MG63 (cell line): ENCODE measurements around the gene LRTM1. TPM values are rescaled to one million over a fixed set of nuclear protein-coding genes. Genes with fewer than 3 reads are reported as not detected.

ENCODE experiments used
- DNase-seq: peaks from one replicate; pipeline ENCODE4 v3.0.0-alpha.2; 2020
- H3K27me3 ChIP-seq: fragments of 250-450 bp; sonication (Bioruptor Pico); 2 replicates; pipeline ENCODE4 v1.5.1; 2020; ENCODE audit warnings: mild to moderate bottlenecking, moderate library complexity
- H3K36me3 ChIP-seq: fragments of 250-450 bp; sonication (Bioruptor Pico); 2 replicates; pipeline ENCODE4 v1.5.1; 2020; ENCODE audit warnings: mild to moderate bottlenecking, moderate library complexity
- H3K4me3 ChIP-seq: fragments of 250-450 bp; sonication (Bioruptor Pico); 2 replicates; pipeline ENCODE4 v1.5.1; 2020; ENCODE audit warnings: mild to moderate bottlenecking, moderate library complexity
- H3K9me3 ChIP-seq: fragments of 250-450 bp; sonication (Bioruptor Pico); 2 replicates; pipeline ENCODE4 v1.5.1; 2020; ENCODE audit warnings: mild to moderate bottlenecking, moderate library complexity
- total RNA-seq: library from RNA; depleted of rRNA; stranded (reverse); fragments of >200 nt; shearing (Covaris generic); gene quantifications from 2 replicates; pipeline ENCODE4 v1.2.3, GENCODE V29; 2014; ENCODE audit warnings: low replicate concordance

The LRTM1 gene
- total RNA-seq, 1 experiment from 2014 or later: not detected

- no peak for DNase-seq
- no peak overlapping the region for H3K4me3 ChIP-seq
- H3K27me3 ChIP-seq: no peaks in the 10 kb centered on the region
- no peaks in the 10 kb centered on the region for H3K36me3 ChIP-seq
- H3K9me3 ChIP-seq: no peaks in the 10 kb centered on the region
Observed at GRCh38 chr3:54909191-54909590, 18.7 kb downstream of the LRTM1 start.

DNA sequence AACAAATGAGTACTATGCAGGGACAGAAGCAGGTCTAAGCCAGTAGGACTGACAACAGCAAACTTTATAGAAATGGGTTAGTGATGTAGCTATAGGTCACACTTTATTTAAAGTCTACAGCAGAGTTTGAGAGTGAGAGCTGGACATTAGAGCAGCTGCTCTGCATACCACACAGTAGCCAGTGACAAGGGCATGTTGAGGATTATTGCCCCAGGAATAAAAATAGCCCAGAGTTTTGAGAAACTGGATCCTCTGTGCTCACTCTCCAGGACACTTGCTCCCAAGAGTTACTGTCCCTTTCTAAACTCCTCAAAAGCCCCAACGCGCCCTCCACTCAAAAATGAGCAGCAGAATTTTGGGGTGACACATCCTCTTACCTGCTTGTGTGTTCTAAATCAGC lies 21.1 kb downstream of the LRTM1 start:
- Histone ChIP-seq H3K4me3 (no peak overlapping the region), H3K27me3 (no peaks in the 10 kb centered on the region), H3K36me3 (no peaks in the 10 kb centered on the region), H3K9me3 (no peaks in the 10 kb centered on the region)
- no peak for DNase-seq

GRCh38 chr3:54905920-54906319 lies 21.9 kb downstream of the LRTM1 start:
- H3K36me3 ChIP-seq: no peaks in the 10 kb centered on the region
- no peaks in the 10 kb centered on the region for H3K9me3 ChIP-seq
- no peak overlapping the region for H3K4me3 ChIP-seq
- DNase-seq: no peak
- no peaks in the 10 kb centered on the region for H3K27me3 ChIP-seq

- Histone ChIP-seq H3K27me3 (no peaks in the 10 kb centered on the region), H3K9me3 (no peaks in the 10 kb centered on the region), H3K36me3 (no peaks in the 10 kb centered on the region), H3K4me3 (no peak overlapping the region)
- DNase-seq: no peak
Observed at GRCh38 chr3:54905261-54905888, 22.5 kb downstream of the LRTM1 start.

- no peak for DNase-seq
- no peaks in the 10 kb centered on the region for H3K9me3 ChIP-seq
- H3K36me3 ChIP-seq: no peaks in the 10 kb centered on the region
- no peaks in the 10 kb centered on the region for H3K27me3 ChIP-seq
- H3K4me3 ChIP-seq: no peak overlapping the region
Observed at GRCh38 chr3:54901906-54902685, 25.8 kb downstream of the LRTM1 start.

DNA sequence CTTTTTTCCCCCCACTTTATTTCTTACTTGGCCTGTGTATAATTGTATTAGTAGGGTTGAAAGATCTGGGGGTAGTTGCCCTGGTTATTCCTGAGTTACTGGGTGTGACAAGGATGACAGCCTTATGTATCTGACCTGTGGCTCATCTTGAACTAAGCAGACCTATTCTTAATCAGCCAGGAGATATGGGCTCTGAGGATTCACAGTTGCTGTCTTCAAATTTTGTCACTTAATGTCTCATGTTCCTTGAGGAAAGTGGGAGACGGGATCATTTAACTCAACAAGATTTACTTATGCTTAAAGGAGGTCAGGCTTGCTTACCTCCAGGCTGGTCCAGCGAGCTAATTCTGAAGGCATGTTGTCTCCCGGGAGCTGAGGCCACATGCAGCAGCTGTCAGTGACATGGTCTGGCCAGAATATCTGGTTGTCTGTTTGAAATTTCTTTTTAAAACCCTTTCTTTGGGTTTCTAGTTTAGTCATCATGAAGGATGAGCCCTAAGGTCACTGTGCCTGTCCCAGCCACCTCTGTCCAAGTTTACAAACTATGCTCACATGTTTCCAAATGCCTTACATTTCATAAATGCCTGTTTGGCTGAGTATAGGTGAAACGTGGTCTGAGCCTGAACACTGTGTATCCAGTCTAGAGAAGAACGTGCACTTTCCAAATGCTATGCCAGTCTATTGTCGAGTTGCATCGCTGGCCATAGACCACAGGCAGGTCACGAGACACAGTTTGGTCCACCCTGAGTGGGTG lies 26.8 kb downstream of the LRTM1 start:
- H3K36me3 ChIP-seq: no peaks in the 10 kb centered on the region
- DNase-seq: no peak
- no peak overlapping the region for H3K4me3 ChIP-seq
- no peaks in the 10 kb centered on the region for H3K27me3 ChIP-seq
- H3K9me3 ChIP-seq: no peaks in the 10 kb centered on the region

DNA sequence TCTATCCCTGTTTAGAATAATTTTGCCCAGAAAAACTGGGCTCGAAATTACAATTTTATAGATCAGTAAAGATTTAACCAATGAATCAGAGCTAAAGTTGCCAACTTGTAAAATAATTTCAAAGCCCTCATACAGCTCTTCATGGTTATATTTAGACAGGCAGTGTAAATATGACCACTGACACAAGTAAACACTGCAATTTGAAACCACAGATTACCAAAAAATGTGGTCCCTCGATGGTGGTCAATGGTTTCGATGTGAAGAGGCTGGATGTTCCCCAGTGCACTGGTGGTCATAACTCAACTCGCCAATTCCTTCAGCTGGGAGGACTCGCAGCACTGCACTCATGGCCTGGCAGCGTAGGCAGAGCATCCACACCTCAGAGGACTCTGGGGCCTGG lies 28.6 kb downstream of the LRTM1 start:
- H3K36me3 ChIP-seq: no peaks in the 10 kb centered on the region
- no peak overlapping the region for H3K4me3 ChIP-seq
- H3K9me3 ChIP-seq: no peaks in the 10 kb centered on the region
- no peaks in the 10 kb centered on the region for H3K27me3 ChIP-seq
- peak; percentile 24 for DNase-seq

- Histone ChIP-seq H3K36me3 (no peaks in the 10 kb centered on the region), H3K4me3 (no peak overlapping the region), H3K9me3 (no peaks in the 10 kb centered on the region), H3K27me3 (no peaks in the 10 kb centered on the region)
- DNase-seq: peak; percentile 61
Observed at GRCh38 chr3:54897028-54897711, 30.7 kb downstream of the LRTM1 start.

- no peaks in the 10 kb centered on the region for H3K27me3 ChIP-seq
- no peak for DNase-seq
- H3K36me3 ChIP-seq: no peaks in the 10 kb centered on the region
- no peak overlapping the region for H3K4me3 ChIP-seq
- no peaks in the 10 kb centered on the region for H3K9me3 ChIP-seq
Observed at GRCh38 chr3:54895613-54896012, 32.2 kb downstream of the LRTM1 start.

DNA sequence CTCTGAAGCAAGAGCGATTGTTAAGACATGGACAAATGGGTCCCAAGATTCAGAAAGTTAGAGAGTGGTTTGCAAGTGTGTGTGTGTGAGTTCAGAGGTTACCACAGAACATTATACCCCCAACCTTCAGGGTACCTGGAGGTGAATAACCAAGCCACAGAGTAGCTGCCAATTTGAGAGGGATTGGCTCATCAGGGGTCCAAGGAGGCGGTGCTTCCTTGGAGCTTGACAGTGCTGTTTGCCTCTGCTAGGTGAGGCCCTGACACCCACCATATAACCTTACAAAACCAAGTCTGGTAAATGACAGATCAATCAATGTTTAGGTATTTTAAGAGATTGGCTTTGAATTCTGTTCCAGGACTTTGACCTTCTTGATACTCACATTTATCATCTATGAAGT lies 35.7 kb downstream of the LRTM1 start:
- H3K4me3 ChIP-seq: no peak overlapping the region

DNA sequence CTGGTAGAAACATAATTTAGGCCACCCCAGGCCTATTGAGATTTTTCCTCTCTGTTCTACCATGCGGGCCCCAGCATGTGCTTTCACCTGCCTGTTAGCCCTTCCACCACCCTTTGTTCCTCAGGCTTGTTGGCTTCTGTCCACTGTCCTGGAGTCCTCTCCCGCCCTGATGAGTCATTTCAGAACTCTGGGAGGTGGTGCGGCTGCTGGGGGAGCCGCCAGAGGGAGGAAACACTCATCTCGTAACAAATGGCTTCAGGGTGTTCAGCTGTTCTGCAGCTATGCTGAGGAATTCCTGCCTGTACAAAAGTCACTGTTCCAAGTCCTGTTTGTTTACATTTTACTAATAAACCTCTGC lies 36.3 kb downstream of the LRTM1 start:
- no peaks in the 10 kb centered on the region for H3K27me3 ChIP-seq
- H3K4me3 ChIP-seq: no peak overlapping the region
- no peaks in the 10 kb centered on the region for H3K9me3 ChIP-seq
- no peaks in the 10 kb centered on the region for H3K36me3 ChIP-seq
- DNase-seq: peak; percentile 88

More for the DNA sequence above, 35.7 kb downstream of the LRTM1 start:
- Histone ChIP-seq H3K9me3 (no peaks in the 10 kb centered on the region), H3K27me3 (no peaks in the 10 kb centered on the region), H3K36me3 (no peaks in the 10 kb centered on the region)
- DNase-seq: no peak

GRCh38 chr3:54889731-54890130 lies 38.1 kb downstream of the LRTM1 start:
- Histone ChIP-seq H3K9me3 (no peaks in the 10 kb centered on the region), H3K27me3 (no peaks in the 10 kb centered on the region), H3K4me3 (no peak overlapping the region), H3K36me3 (no peaks in the 10 kb centered on the region)
- no peak for DNase-seq

GRCh38 chr3:54888873-54889272 lies 39.0 kb downstream of the LRTM1 start:
- H3K27me3 ChIP-seq: no peaks in the 10 kb centered on the region
- no peaks in the 10 kb centered on the region for H3K9me3 ChIP-seq
- no peak overlapping the region for H3K4me3 ChIP-seq
- H3K36me3 ChIP-seq: no peaks in the 10 kb centered on the region
- DNase-seq: no peak

DNA sequence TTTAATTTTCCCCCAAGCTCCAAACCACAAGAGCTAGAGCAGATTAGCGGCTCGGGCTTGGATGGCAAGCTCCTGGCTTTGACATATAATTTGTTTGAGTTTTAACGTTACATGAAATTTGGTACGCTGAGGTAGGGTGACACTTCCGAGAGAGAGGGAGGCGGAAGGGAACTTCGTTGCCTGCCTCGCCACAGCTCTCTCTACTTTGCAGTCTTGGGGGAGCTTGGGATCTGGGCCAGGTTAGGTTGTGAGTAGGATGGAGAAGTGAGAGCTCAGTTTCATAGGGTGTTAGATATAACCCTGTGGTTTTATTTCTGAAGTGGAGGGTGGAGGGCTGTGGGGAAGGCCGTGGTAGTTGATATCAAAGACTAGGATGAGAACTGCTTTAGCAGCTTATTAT lies 39.7 kb downstream of the LRTM1 start:
- Histone ChIP-seq H3K4me3 (no peak overlapping the region), H3K27me3 (no peaks in the 10 kb centered on the region), H3K9me3 (no peaks in the 10 kb centered on the region), H3K36me3 (no peaks in the 10 kb centered on the region)
- DNase-seq: no peak

GRCh38 chr3:54882129-54882833 lies 45.6 kb downstream of the LRTM1 start:
- Histone ChIP-seq H3K36me3 (no peaks in the 10 kb centered on the region), H3K9me3 (no peaks in the 10 kb centered on the region), H3K27me3 (no peaks in the 10 kb centered on the region), H3K4me3 (no peak overlapping the region)
- peak; percentile 55 for DNase-seq

GRCh38 chr3:54878145-54878544 lies 49.7 kb downstream of the LRTM1 start:
- H3K4me3 ChIP-seq: no peak overlapping the region
- H3K27me3 ChIP-seq: no peaks in the 10 kb centered on the region
- DNase-seq: no peak

More at GRCh38 chr3:54878145-54878544, 49.7 kb downstream of the LRTM1 start:
- Histone ChIP-seq H3K36me3 (no peaks in the 10 kb centered on the region), H3K9me3 (no peaks in the 10 kb centered on the region)
